IMR-90 (cell line): ENCODE measurements around the gene RPL10. TPM values are rescaled to one million over a fixed set of nuclear protein-coding genes. Genes with fewer than 3 reads are reported as not detected.

Experiments used
- ATAC-seq: fragments of 200-7000 bp; cut with Tn5 transposase; 2 replicates; pipeline ENCODE4 v1.9.1; 2020; ENCODE audit warnings: low read depth, mild to moderate bottlenecking, moderate library complexity
- BruUV-seq: library from RNA; stranded (reverse); fragments of 400-500 nt; replicated peaks from 2 replicates; lab custom pipeline; 2021; lab: Mats Ljungman, UMichigan
- CTCF ChIA-PET: fragments of 300-600 bp; formaldehyde crosslinking; extraction: SDS; loops from one replicate; lab custom pipeline; 2021; ENCODE audit warnings: antibody characterized with exemption; lab: Yijun Ruan, JAX
- POLR2A ChIA-PET: fragments of 300-600 bp; sonication (Branson Sonifier 250); formaldehyde crosslinking; loops from one replicate; lab custom pipeline; 2022; ENCODE audit warnings: antibody characterized with exemption; ENCODE audit not compliant: unreplicated experiment; lab: Charles Lee
- DNase-seq: peaks from one replicate; pipeline ENCODE4 v3.0.0; 2013
- H2AFZ ChIP-seq: replicated peaks from 2 replicates; pipeline ENCODE3; 2013; ENCODE audit warnings: low read length, mild to moderate bottlenecking; ENCODE audit not compliant: poor library complexity
- H2AK5ac ChIP-seq: 2 replicates; pipeline ENCODE4 v1.6.1; 2013; ENCODE audit warnings: low read depth, low read length, inconsistent platforms
- H2AK9ac ChIP-seq: replicated peaks from 2 replicates; pipeline ENCODE3; 2013; ENCODE audit warnings: mild to moderate bottlenecking, low read depth, low read length, moderate library complexity; ENCODE audit not compliant: poor library complexity
- H2BK120ac ChIP-seq: 2 replicates; pipeline ENCODE4 v1.6.1; 2013; ENCODE audit warnings: low read depth, low read length, inconsistent platforms
- H2BK15ac ChIP-seq: 3 replicates; pipeline ENCODE4 v1.6.1; 2013; ENCODE audit warnings: low read depth, low read length, inconsistent platforms
- H2BK20ac ChIP-seq: 2 replicates; pipeline ENCODE4 v1.6.1; 2013; ENCODE audit warnings: low read depth, mild to moderate bottlenecking, inconsistent platforms, low read length, moderate library complexity
- H2BK5ac ChIP-seq: 2 replicates; pipeline ENCODE4 v1.6.1; 2013; ENCODE audit warnings: mild to moderate bottlenecking, low read depth, low read length, inconsistent platforms; ENCODE audit not compliant: poor library complexity, severe bottlenecking
- H3K14ac ChIP-seq: replicated peaks from 2 replicates; pipeline ENCODE4 v1.6.1; 2013; ENCODE audit warnings: low read depth, low read length, inconsistent platforms
- H3K18ac ChIP-seq: 2 replicates; pipeline ENCODE4 v1.6.1; 2013; ENCODE audit warnings: low read depth, low read length, control low read depth
- H3K23ac ChIP-seq: 2 replicates; pipeline ENCODE4 v1.6.1; 2013; ENCODE audit warnings: low read depth, low read length, inconsistent platforms
- H3K27ac ChIP-seq: 2 replicates; pipeline ENCODE4 v1.5.1; 2013; ENCODE audit warnings: mild to moderate bottlenecking, control low read depth, low read length; ENCODE audit not compliant: insufficient read depth
- H3K27me3 ChIP-seq: 2 replicates; pipeline ENCODE4 v1.6.1; 2013; ENCODE audit warnings: low read length; ENCODE audit not compliant: control insufficient read depth, insufficient read depth
- H3K36me3 ChIP-seq: 2 replicates; pipeline ENCODE4 v1.6.1; 2013; ENCODE audit warnings: low read length, mixed read lengths; ENCODE audit not compliant: control insufficient read depth, insufficient read depth
- H3K4ac ChIP-seq: 2 replicates; pipeline ENCODE4 v1.6.1; 2013; ENCODE audit warnings: low read depth, low read length, inconsistent platforms
- H3K4me1 ChIP-seq: 2 replicates; pipeline ENCODE4 v1.6.1; 2013; ENCODE audit warnings: low read length, mixed read lengths; ENCODE audit not compliant: control insufficient read depth, insufficient read depth
- H3K4me2 ChIP-seq: 2 replicates; pipeline ENCODE4 v1.6.1; 2013; ENCODE audit warnings: low read depth, mild to moderate bottlenecking, control low read depth, low read length, moderate library complexity
- H3K4me3 ChIP-seq: 2 replicates; pipeline ENCODE4 v1.5.1; 2013; ENCODE audit warnings: low read depth, mild to moderate bottlenecking, control low read depth, low read length, moderate library complexity; ENCODE audit not compliant: insufficient read depth
- H3K56ac ChIP-seq: 2 replicates; pipeline ENCODE4 v1.6.1; 2013; ENCODE audit warnings: low read length, inconsistent platforms; ENCODE audit not compliant: insufficient read depth; ENCODE audit errors: extremely low read depth
- H3K79me1 ChIP-seq, 2 experiments: 2 replicates each; pipeline ENCODE4 v1.6.1; 2013; ENCODE audit warnings: low read length in 2 of 2, inconsistent platforms in 1 of 2, low read depth in 1 of 2
- H3K9ac ChIP-seq: 2 replicates; pipeline ENCODE4 v1.6.1; 2013; ENCODE audit warnings: low read depth, low read length, control low read depth
- H3K9me1 ChIP-seq: 2 replicates; pipeline ENCODE4 v1.6.1; 2013; ENCODE audit warnings: low read length, inconsistent platforms; ENCODE audit not compliant: insufficient read depth
- H3K9me3 ChIP-seq: 2 replicates; pipeline ENCODE4 v1.6.1; 2013; ENCODE audit warnings: low read length; ENCODE audit not compliant: control insufficient read depth, insufficient read depth
- H4K20me1 ChIP-seq: 2 replicates; pipeline ENCODE4 v1.6.1; 2013; ENCODE audit warnings: low read length, inconsistent platforms; ENCODE audit not compliant: insufficient read depth
- H4K5ac ChIP-seq: 2 replicates; pipeline ENCODE4 v1.6.1; 2013; ENCODE audit warnings: mild to moderate bottlenecking, low read depth, low read length, control low read depth
- H4K8ac ChIP-seq, 2 experiments: 2 replicates each; pipeline ENCODE4 v1.6.1; 2013; ENCODE audit warnings: low read depth in 2 of 2, low read length in 2 of 2, control low read depth in 1 of 2, inconsistent platforms in 1 of 2
- H4K91ac ChIP-seq: 2 replicates; pipeline ENCODE4 v1.6.1; 2013; ENCODE audit warnings: low read depth, low read length, inconsistent platforms; ENCODE audit not compliant: insufficient read depth
- BHLHE40 ChIP-seq: fragments of 150-350 bp; IDR thresholded peaks from 2 replicates; pipeline ENCODE4 v1.6.1; 2016; ENCODE audit warnings: mild to moderate bottlenecking, low read depth, low read length
- CEBPB ChIP-seq: IDR thresholded peaks from 2 replicates; pipeline ENCODE4 v1.6.1; 2012; ENCODE audit warnings: low read depth, low read length, improper control_type of control experiment
- CHD1 ChIP-seq: IDR thresholded peaks from 2 replicates; pipeline ENCODE4 v1.6.1; 2012; ENCODE audit warnings: low read depth, low read length, improper control_type of control experiment
- FOS ChIP-seq: fragments of 150-350 bp; IDR thresholded peaks from 2 replicates; pipeline ENCODE4 v1.6.1; 2016; ENCODE audit warnings: low read depth, low read length
- MAFK ChIP-seq: IDR thresholded peaks from 2 replicates; pipeline ENCODE4 v1.6.1; 2012; ENCODE audit warnings: low read depth, low read length, improper control_type of control experiment
- MAZ ChIP-seq: IDR thresholded peaks from 2 replicates; pipeline ENCODE4 v1.6.1; 2012; ENCODE audit warnings: low read depth, mild to moderate bottlenecking, low read length, improper control_type of control experiment, moderate library complexity, borderline replicate concordance
- MXI1 ChIP-seq: IDR thresholded peaks from 2 replicates; pipeline ENCODE4 v1.6.1; 2012; ENCODE audit warnings: low read depth, mild to moderate bottlenecking, low read length, moderate library complexity, borderline replicate concordance
- NFE2L2 ChIP-seq: fragments of 150-350 bp; IDR thresholded peaks from 2 replicates; pipeline ENCODE4 v1.6.1; 2016; ENCODE audit warnings: low read depth, mild to moderate bottlenecking, low read length
- POLR2A ChIP-seq: IDR thresholded peaks from 2 replicates; pipeline ENCODE4 v1.6.1; 2012; ENCODE audit warnings: mild to moderate bottlenecking, low read depth, low read length
- RAD21 ChIP-seq: IDR thresholded peaks from 2 replicates; pipeline ENCODE4 v1.6.1; 2012; ENCODE audit warnings: low read length, improper control_type of control experiment
- RCOR1 ChIP-seq: IDR thresholded peaks from 2 replicates; pipeline ENCODE4 v1.6.1; 2012; ENCODE audit warnings: mild to moderate bottlenecking, low read length, improper control_type of control experiment; ENCODE audit not compliant: insufficient replicate concordance
- RFX5 ChIP-seq: IDR thresholded peaks from 2 replicates; pipeline ENCODE4 v1.8.0; 2012; ENCODE audit warnings: low read depth, mild to moderate bottlenecking, low read length, moderate library complexity
- SMC3 ChIP-seq: fragments of 150-350 bp; IDR thresholded peaks from 2 replicates; pipeline ENCODE4 v1.6.1; 2016; ENCODE audit warnings: low read depth, mild to moderate bottlenecking, antibody characterized with exemption, low read length, moderate library complexity
- WGBS, 2 experiments: methylation state at CpG; one replicate each; pipeline versions ENCODE4 v1.1.5 to v1.1.7; 2013; ENCODE audit warnings: missing lambda C conversion rate in 2 of 2; ENCODE audit not compliant: insufficient read length in 1 of 2; ENCODE audit errors: extremely low coverage in 2 of 2; 5-methylcytosine and 5-hydroxymethylcytosine counted together
- dilution Hi-C: fragments of 300-500 bp; cut with HindIII; formaldehyde crosslinking; loops from one replicate; pipeline ENCODE4 v1.14.3; 2018; ENCODE audit warnings: low sequenced_read_pairs; ENCODE audit not compliant: unreplicated experiment
- in situ Hi-C: fragments of 300-500 bp; cut with MboI; formaldehyde crosslinking; loops from 3 replicates; pipeline ENCODE4 v1.14.3; 2019; ENCODE audit warnings: low sequenced_read_pairs, inconsistent platforms, mixed read lengths
- intact Hi-C: fragments of 100-400 bp; cut with micrococcal nuclease; formaldehyde crosslinking; loops from 2 replicates; pipeline ENCODE4 v1.10.0; 2022
- polyA plus RNA-seq, 3 experiments: library from polyadenylated mRNA; depleted of rRNA; stranded (reverse); fragments of >200 nt; gene quantifications; 2 replicates each; pipeline ENCODE4 v1.2.3, GENCODE V29; 2012; ENCODE audit warnings: low replicate concordance in 1 of 3
- total RNA-seq: library from RNA; depleted of rRNA; stranded (reverse); fragments of >200 nt; gene quantifications from 2 replicates; pipeline ENCODE4 v1.2.3, GENCODE V29; 2012
- TF ChIP-seq, protein P1 (sequence below): conservative IDR thresholded peaks from 2 replicates; pipeline ENCODE4 v1.5.1; 2012; ENCODE audit warnings: mild to moderate bottlenecking, low read depth, low read length, improper control_type of control experiment
- TF ChIP-seq, protein P2 (sequence below): fragments of 150-350 bp; IDR thresholded peaks from 2 replicates; pipeline ENCODE4 v1.6.1; 2017; ENCODE audit warnings: mild to moderate bottlenecking, antibody characterized with exemption, low read length, low read depth
- TF ChIP-seq, protein P3 (sequence below): fragments of 150-350 bp; IDR thresholded peaks from 2 replicates; pipeline ENCODE4 v1.6.1; 2016; ENCODE audit warnings: low read depth, mild to moderate bottlenecking, low read length, moderate library complexity, borderline replicate concordance

The RPL10 gene
- total and polyA plus RNA-seq, 2 of the 4 experiments (the other 2 are of a cell fraction): 1,582 to 7,467 TPM

DNA sequence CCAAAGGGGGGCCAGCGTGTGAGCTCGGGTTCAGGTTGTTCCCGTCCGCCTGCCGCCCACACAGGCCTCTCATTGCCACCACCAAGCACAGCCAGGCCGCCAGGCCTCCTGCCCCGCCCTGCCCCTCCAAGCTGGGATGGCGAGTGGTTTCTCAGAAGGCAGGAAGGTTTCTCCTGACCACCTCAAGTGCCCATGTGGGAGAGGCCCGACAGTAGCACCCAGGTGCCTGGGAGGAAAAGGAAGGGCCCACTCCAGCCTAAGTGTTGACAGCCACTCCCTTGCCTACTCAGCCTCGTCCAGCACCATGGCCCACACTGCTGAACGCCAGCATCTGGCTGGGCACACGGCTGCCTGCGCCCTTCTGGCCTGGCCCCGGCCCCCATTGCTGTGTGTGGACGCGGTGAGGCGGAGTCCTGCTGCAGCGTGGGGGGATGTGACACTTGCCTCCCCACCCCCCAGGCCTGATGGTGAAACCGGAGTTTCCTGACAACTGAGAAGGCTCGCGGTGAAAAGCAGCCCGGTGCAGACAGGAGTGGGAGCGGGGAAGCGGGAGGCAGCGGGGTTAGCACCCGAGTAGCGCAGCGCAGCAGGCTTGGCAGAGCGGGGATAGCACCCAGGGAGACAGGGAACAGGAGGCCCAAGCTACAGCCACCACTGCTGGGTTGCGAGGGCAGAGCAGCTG is 42.9 kb upstream of the RPL10 start:
- BruUV-seq: no TSS peak
- no peaks in the 10 kb centered on the region for H3K4me1 ChIP-seq
- in situ Hi-C loops (no loop called here), dilution Hi-C loops (no loop called here), intact Hi-C loops (no loop called here)
- CTCF ChIA-PET: no interaction called here
- no peak overlapping the region for H3K23ac ChIP-seq
- no peak overlapping the region for H3K27ac ChIP-seq
- H3K4ac ChIP-seq: no peak overlapping the region
- H3K36me3 ChIP-seq: peaks cover 98% of the 10 kb centered on the region
- H4K20me1 ChIP-seq: peaks cover 100% of the 10 kb centered on the region
- H2BK120ac ChIP-seq: no peak overlapping the region
- H3K14ac ChIP-seq: no peak overlapping the region
- H4K91ac ChIP-seq: no peak overlapping the region
- H3K4me2 ChIP-seq: no peak overlapping the region
- H2BK20ac ChIP-seq: no peak overlapping the region
- H4K8ac ChIP-seq: no peak overlapping the region
- H2BK15ac ChIP-seq: no peak overlapping the region
- no peak overlapping the region for H2AK5ac ChIP-seq
- no peak for TF ChIP-seq RCOR1
- TF ChIP-seq, protein P1, sequence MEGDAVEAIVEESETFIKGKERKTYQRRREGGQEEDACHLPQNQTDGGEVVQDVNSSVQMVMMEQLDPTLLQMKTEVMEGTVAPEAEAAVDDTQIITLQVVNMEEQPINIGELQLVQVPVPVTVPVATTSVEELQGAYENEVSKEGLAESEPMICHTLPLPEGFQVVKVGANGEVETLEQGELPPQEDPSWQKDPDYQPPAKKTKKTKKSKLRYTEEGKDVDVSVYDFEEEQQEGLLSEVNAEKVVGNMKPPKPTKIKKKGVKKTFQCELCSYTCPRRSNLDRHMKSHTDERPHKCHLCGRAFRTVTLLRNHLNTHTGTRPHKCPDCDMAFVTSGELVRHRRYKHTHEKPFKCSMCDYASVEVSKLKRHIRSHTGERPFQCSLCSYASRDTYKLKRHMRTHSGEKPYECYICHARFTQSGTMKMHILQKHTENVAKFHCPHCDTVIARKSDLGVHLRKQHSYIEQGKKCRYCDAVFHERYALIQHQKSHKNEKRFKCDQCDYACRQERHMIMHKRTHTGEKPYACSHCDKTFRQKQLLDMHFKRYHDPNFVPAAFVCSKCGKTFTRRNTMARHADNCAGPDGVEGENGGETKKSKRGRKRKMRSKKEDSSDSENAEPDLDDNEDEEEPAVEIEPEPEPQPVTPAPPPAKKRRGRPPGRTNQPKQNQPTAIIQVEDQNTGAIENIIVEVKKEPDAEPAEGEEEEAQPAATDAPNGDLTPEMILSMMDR: no peak
- TF ChIP-seq, protein P2, sequence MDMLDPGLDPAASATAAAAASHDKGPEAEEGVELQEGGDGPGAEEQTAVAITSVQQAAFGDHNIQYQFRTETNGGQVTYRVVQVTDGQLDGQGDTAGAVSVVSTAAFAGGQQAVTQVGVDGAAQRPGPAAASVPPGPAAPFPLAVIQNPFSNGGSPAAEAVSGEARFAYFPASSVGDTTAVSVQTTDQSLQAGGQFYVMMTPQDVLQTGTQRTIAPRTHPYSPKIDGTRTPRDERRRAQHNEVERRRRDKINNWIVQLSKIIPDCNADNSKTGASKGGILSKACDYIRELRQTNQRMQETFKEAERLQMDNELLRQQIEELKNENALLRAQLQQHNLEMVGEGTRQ: no peak
- TF ChIP-seq BHLHE40: no peak
- TF ChIP-seq NFE2L2: no peak
- no peak for TF ChIP-seq CHD1
- TF ChIP-seq SMC3: no peak
- TF ChIP-seq POLR2A: no peak
- TF ChIP-seq FOS: no peak
- no peak for TF ChIP-seq RFX5
- TF ChIP-seq MXI1: no peak
- TF ChIP-seq, protein P3, sequence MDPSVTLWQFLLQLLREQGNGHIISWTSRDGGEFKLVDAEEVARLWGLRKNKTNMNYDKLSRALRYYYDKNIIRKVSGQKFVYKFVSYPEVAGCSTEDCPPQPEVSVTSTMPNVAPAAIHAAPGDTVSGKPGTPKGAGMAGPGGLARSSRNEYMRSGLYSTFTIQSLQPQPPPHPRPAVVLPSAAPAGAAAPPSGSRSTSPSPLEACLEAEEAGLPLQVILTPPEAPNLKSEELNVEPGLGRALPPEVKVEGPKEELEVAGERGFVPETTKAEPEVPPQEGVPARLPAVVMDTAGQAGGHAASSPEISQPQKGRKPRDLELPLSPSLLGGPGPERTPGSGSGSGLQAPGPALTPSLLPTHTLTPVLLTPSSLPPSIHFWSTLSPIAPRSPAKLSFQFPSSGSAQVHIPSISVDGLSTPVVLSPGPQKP: no peak
- TF ChIP-seq CEBPB: no peak
- no peak for TF ChIP-seq RAD21
- no peak for TF ChIP-seq MAFK
- no peak for TF ChIP-seq MAZ
- no peak overlapping the region for H3K4me3 ChIP-seq
- H3K9me3 ChIP-seq: no peaks in the 10 kb centered on the region
- no peak overlapping the region for H4K5ac ChIP-seq
- peaks cover 10 to 45% of the 10 kb centered on the region in 2 experiments; a peak in 3 of 4 replicates for H3K79me1 ChIP-seq
- peak overlapping the region; percentile 11 for H2AFZ ChIP-seq
- no peak overlapping the region for H2BK5ac ChIP-seq
- POLR2A ChIA-PET: interaction anchor here (0.5 kb wide), 1 partner anchor 14 kb away, joined by 4 read pairs; no protein-coding TSS in a partner anchor
- H3K27me3 ChIP-seq: no peaks in the 10 kb centered on the region
- peak overlapping the region; percentile 61 for H2AK9ac ChIP-seq
- no peak overlapping the region for H3K56ac ChIP-seq
- no peaks in the 10 kb centered on the region for H3K9me1 ChIP-seq
- DNase-seq (no peak), ATAC-seq (no peak)
- 92% methylated on average over 15 of the region's 30 CpGs; no CpG with 5 or more reads in 1 of the 2 experiments for WGBS, 2 experiments
- H3K18ac ChIP-seq: no peak overlapping the region
- H3K9ac ChIP-seq: no peak overlapping the region
